DND-41 (cell line): ENCODE data around the gene EGFLAM.

Experiments used
- CTCF ChIP-seq: IDR thresholded peaks from 2 replicates; pipeline ENCODE4 v1.5.1; 2012; ENCODE audit warnings: borderline replicate concordance, low read length, moderate library complexity, mild to moderate bottlenecking; ENCODE audit not compliant: poor library complexity, severe bottlenecking; ENCODE audit errors: extremely low read depth
- EZH2 ChIP-seq: IDR thresholded peaks from 3 replicates; pipeline ENCODE4 v1.6.1; 2012; ENCODE audit warnings: borderline replicate concordance, low read depth, mild to moderate bottlenecking, moderate library complexity, low read length, inconsistent platforms; ENCODE audit not compliant: severe bottlenecking

- TF ChIP-seq EZH2: no peak
- TF ChIP-seq CTCF: no peak
Observed at GRCh38 chr5:38462976-38463633, 204.7 kb downstream of the EGFLAM start.
